ENCODE data around the gene MSANTD2. TPM values are rescaled to one million over a fixed set of nuclear protein-coding genes. Genes with fewer than 3 reads are reported as not detected.

Gene MSANTD2
- polyA plus RNA-seq, 3 donors from 2014 or later = 2.8 to 7.2 (median 5.7) TPM

DNA sequence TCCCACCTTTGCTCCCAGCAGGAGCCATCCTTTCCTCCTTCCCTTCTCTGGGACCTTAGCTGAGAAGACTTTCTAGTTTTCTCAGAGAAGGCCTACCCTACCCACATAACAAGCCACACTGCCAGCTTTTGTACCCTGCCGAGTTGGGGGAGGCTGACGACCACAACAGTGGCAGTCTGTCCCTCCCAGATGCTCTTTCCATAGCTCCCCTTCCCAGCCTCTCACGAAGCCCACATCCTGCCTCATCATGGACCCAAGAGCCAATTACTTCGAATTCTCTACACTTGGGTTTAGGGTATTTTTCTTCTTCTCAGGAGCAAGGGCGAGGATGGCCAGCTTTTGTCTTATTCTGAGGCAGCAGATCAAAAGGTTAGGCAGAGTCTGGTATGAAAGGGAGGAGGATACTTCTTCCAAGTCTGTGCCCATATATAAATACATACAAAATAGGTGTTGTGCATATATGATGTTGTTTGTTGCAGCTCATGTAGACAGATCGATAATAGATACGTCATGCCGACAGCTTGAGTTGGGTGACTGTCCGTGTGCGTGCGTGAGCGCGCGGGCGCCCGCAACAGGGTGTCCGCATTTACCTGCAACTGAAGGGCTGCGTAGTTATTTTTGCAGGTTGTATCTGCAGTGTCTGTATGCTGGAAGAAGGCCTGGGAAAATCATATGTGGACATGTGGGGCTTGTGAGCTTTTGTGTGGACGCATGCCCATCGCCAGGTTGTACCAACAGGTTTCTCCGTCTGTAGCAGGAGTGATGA, 61.3 kb downstream of the MSANTD2 start:
- Mint-ChIP-seq H3K4me1 (peaks cover 18 to 20% of the 10 kb centered on the region in 2 donors), H3K27ac (peak overlapping the region in 1 of 6 donors; percentile 42), H3K4me3 (peak overlapping the region; percentile 79 to 88 (median 81)), H3K9me3 (no peaks in the 10 kb centered on the region), H3K27me3 (ENCODE audit: low read depth in 3 of 3) (peaks cover 12 to 13% (median 12%) of the 10 kb centered on the region in 3 donors), H3K36me3 (no peaks in the 10 kb centered on the region)
- DNase-seq = no peak

GRCh38 chr11:124737638-124738305, 62.4 kb downstream of the MSANTD2 start:
- no peaks in the 10 kb centered on the region for H3K36me3 Mint-ChIP-seq
- H3K27me3 Mint-ChIP-seq (ENCODE audit: low read depth in 3 of 3) = peaks cover 11 to 13% (median 12%) of the 10 kb centered on the region in 3 donors
- H3K9me3 Mint-ChIP-seq = no peaks in the 10 kb centered on the region
- H3K27ac Mint-ChIP-seq = no peak overlapping the region
- H3K4me1 Mint-ChIP-seq = peaks cover 18 to 20% of the 10 kb centered on the region in 2 donors
- DNase-seq = no peak
- H3K4me3 Mint-ChIP-seq = peak overlapping the region in 1 of 5 donors; percentile 64

- Mint-ChIP-seq H3K9me3 (no peaks in the 10 kb centered on the region), H3K36me3 (no peaks in the 10 kb centered on the region), H3K4me3 (no peak overlapping the region), H3K27me3 (ENCODE audit: low read depth in 3 of 3) (peaks cover 3 to 15% (median 8%) of the 10 kb centered on the region in 3 donors), H3K27ac (no peak overlapping the region), H3K4me1 (peaks cover 18 to 20% of the 10 kb centered on the region in 2 donors)
- DNase-seq = no peak
These were observed 63.5 kb downstream of the MSANTD2 start for GRCh38 chr11:124736736-124737135.

GRCh38 chr11:124732230-124732629, 68.0 kb downstream of the MSANTD2 start:
- no peak for DNase-seq
- no peaks in the 10 kb centered on the region for H3K36me3 Mint-ChIP-seq
- H3K27me3 Mint-ChIP-seq (ENCODE audit: low read depth in 3 of 3) = peaks cover 3 to 4% (median 3%) of the 10 kb centered on the region in 3 donors
- no peak overlapping the region for H3K4me3 Mint-ChIP-seq
- no peaks in the 10 kb centered on the region for H3K9me3 Mint-ChIP-seq
- no peak overlapping the region for H3K27ac Mint-ChIP-seq
- H3K4me1 Mint-ChIP-seq = no peaks in the 10 kb centered on the region

GRCh38 chr11:124729571-124729970, 70.6 kb downstream of the MSANTD2 start:
- no peaks in the 10 kb centered on the region for H3K9me3 Mint-ChIP-seq
- peaks cover 2 to 9% (median 7%) of the 10 kb centered on the region in 3 donors for H3K27me3 Mint-ChIP-seq (ENCODE audit: low read depth in 3 of 3)
- DNase-seq = no peak
- no peaks in the 10 kb centered on the region for H3K4me1 Mint-ChIP-seq
- no peaks in the 10 kb centered on the region for H3K36me3 Mint-ChIP-seq
- no peak overlapping the region for H3K4me3 Mint-ChIP-seq
- no peak overlapping the region for H3K27ac Mint-ChIP-seq

DNA sequence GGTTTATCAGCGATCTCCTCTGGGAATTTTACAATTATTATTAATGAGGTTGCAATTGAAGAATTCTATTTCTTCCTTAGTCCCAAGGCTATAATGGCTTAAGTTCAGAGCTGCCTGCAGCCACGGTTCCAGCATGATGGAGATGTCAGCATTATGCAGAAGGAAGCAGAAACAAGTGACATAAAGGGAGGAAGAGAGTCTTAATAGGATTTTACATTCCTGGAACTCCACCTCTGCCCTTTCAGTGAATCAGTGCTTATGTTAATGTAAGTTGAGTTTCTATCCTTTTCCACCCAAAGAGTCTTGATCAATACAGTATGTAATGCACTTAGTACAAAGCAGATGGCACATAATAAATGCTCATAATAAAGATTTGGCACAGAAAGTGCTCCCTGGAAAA, 72.1 kb downstream of the MSANTD2 start:
- H3K27me3 Mint-ChIP-seq (ENCODE audit: low read depth in 3 of 3) = peaks cover 4 to 12% (median 9%) of the 10 kb centered on the region in 3 donors
- H3K9me3 Mint-ChIP-seq = no peaks in the 10 kb centered on the region
- no peak overlapping the region for H3K27ac Mint-ChIP-seq
- no peak overlapping the region for H3K4me3 Mint-ChIP-seq
- no peak for DNase-seq
- no peaks in the 10 kb centered on the region for H3K36me3 Mint-ChIP-seq
- no peaks in the 10 kb centered on the region for H3K4me1 Mint-ChIP-seq

GRCh38 chr11:124727474-124727873, 72.7 kb downstream of the MSANTD2 start:
- H3K36me3 Mint-ChIP-seq = no peaks in the 10 kb centered on the region
- DNase-seq = no peak

DNA sequence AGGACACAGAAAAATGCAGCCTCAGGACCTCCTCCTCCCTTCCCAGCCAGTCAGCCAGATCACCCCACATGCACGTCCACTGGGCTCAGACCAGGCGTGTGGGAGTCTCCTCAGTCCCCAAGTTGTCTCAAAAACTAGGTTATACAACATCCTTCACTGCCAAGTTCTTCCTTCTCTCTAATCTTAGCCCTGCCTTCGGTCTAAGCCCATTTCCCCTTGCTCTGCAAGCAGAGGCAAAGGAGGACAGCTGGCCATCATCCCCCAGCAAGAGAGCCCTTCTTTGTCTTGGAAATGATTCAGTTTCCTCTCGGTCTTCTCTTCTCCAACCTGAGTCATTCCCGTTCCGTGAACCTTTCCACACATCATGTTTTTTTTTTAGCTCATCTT, 74.5 kb downstream of the MSANTD2 start:
- Mint-ChIP-seq H3K4me1 (no peaks in the 10 kb centered on the region), H3K9me3 (no peaks in the 10 kb centered on the region), H3K36me3 (no peaks in the 10 kb centered on the region), H3K4me3 (no peak overlapping the region), H3K27ac (no peak overlapping the region), H3K27me3 (ENCODE audit: low read depth in 3 of 3) (peaks cover 7 to 16% (median 12%) of the 10 kb centered on the region in 3 donors)
- no peak for DNase-seq

More at GRCh38 chr11:124727474-124727873, 72.7 kb downstream of the MSANTD2 start:
- Mint-ChIP-seq H3K9me3 (no peaks in the 10 kb centered on the region), H3K27ac (no peak overlapping the region), H3K4me1 (no peaks in the 10 kb centered on the region), H3K4me3 (no peak overlapping the region), H3K27me3 (ENCODE audit: low read depth in 3 of 3) (peaks cover 7 to 15% (median 9%) of the 10 kb centered on the region in 3 donors)

DNA sequence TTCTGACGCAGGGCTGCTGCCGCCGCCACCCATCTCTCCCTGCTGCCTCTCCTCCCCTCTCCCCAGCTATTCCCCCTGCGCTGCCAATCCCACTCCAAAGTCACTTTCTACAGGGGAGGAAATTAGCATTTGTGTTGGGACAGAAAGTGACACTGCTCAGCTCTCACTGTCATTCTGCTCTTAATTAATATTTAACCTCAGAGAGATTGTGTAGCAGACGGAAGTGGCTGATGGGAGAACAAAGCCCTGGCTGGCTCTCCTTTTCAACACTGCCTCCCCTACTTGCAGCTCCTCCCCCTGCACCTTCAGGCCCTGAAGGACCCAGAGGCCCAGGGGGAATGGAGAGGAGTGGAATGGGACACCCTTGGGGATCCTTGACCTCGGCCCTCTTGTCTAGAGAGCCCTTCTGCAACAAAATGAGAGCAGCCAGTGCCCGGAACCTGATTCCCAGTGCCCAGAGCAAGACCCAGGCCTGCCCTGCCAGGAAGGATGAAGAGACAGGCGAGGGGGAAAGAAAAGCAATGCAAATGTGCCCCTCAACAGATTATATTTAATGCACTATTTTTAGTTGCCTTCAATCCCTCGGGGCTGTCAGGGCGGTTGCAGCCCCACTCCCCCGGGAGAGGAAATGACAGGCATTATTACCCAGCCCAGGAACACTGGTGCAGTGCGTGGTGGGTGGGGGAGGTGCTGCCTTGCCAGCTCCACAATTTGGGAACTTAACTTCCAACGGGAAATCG, 75.1 kb downstream of the MSANTD2 start:
- Mint-ChIP-seq H3K9me3 (no peaks in the 10 kb centered on the region), H3K27ac (no peak overlapping the region)

DNA sequence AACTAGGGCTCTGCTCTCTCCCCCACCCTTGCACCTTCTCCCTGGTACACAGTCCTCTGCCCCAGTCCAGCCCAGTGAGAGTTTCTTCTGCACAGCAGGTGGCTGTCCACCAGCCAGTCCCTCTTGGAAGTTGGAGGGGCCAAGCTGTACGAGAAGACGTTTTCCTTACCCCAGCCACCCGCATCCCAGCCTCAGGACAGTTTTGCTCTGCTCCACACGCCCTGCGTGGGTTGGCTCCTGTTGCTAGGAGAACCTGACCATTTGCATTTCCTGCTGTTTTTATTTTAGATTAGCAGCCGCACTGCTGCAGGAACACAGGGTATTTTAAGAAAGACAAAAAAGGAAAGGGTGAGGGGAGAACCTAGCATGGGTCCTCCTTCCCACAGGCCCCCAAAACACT, 78.0 kb downstream of the MSANTD2 start:
- no peaks in the 10 kb centered on the region for H3K36me3 Mint-ChIP-seq
- H3K27me3 Mint-ChIP-seq (ENCODE audit: low read depth in 3 of 3) = peaks cover 15 to 29% (median 22%) of the 10 kb centered on the region in 3 donors
- H3K4me3 Mint-ChIP-seq = no peak overlapping the region
- H3K4me1 Mint-ChIP-seq = peaks cover 10 to 14% of the 10 kb centered on the region in 2 donors
- DNase-seq = no peak
- no peak overlapping the region for H3K27ac Mint-ChIP-seq
- H3K9me3 Mint-ChIP-seq = no peaks in the 10 kb centered on the region

More for the DNA sequence above, 75.1 kb downstream of the MSANTD2 start:
- Mint-ChIP-seq H3K4me1 (no peaks in the 10 kb centered on the region), H3K27me3 (ENCODE audit: low read depth in 3 of 3) (peaks cover 7 to 19% (median 12%) of the 10 kb centered on the region in 3 donors), H3K4me3 (no peak overlapping the region), H3K36me3 (no peaks in the 10 kb centered on the region)
- DNase-seq = no peak

GRCh38 chr11:124719534-124719933, 80.7 kb downstream of the MSANTD2 start:
- Mint-ChIP-seq H3K9me3 (no peaks in the 10 kb centered on the region), H3K36me3 (no peaks in the 10 kb centered on the region), H3K27ac (no peak overlapping the region), H3K4me3 (peak overlapping the region in 1 of 5 donors; percentile 39), H3K4me1 (peaks cover 10 to 14% of the 10 kb centered on the region in 2 donors), H3K27me3 (ENCODE audit: low read depth in 3 of 3) (peaks cover 17 to 34% (median 25%) of the 10 kb centered on the region in 3 donors)
- no peak for DNase-seq

- Mint-ChIP-seq H3K27me3 (ENCODE audit: low read depth in 3 of 3) (peaks cover 15 to 41% (median 25%) of the 10 kb centered on the region in 3 donors), H3K9me3 (no peaks in the 10 kb centered on the region), H3K4me3 (peak overlapping the region in 2 of 5 donors; percentile 14 to 86), H3K36me3 (peaks cover 0 to 4% (median 0%) of the 10 kb centered on the region in 3 donors), H3K27ac (no peak overlapping the region), H3K4me1 (peaks cover 10 to 14% of the 10 kb centered on the region in 2 donors)
- DNase-seq = no peak
These were observed 81.4 kb downstream of the MSANTD2 start for GRCh38 chr11:124718801-124719200.

DNA sequence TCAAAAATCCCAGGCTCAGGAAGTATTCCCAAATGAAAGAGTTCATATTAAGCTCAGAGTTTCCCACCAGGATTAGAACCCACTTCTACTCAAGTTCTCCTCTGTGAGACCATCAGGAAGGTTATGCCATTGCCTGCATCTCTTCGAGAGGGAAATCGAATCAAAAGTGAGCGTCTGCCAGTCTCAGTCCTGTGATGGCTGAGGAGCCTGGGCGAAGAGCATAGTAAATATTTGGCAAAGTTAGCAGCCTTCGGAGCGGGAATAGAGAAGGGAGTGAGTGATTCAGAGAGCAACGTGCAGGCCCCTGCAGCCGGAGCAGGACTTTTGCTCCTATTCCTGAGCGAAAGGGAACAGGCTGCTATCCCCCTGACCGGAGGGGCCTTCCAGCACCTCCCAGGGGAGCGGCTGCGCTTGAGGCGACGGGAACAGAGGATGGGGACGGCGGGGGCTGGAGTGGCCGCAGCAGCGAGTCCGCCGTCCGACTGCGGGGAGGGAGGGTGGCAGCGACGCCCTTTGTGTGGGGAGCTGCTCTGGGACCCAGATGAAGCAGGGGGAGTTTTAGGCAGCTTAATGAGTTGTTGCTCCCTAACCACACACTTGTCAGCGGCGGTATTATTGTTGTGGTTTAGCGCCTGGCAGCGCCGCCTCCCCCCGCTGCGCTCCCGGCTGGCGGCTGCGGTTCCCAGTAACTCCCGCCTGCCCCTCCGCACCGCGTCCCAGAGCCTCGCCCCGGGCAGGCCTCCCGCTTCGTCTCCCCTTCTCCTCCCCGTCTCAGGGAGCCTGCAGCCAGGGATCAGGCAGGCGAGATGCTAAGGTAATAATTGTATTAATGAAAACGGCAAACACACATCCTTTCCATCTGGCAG, 82.2 kb downstream of the MSANTD2 start:
- peaks cover 0 to 4% (median 0%) of the 10 kb centered on the region in 3 donors for H3K36me3 Mint-ChIP-seq
- H3K4me3 Mint-ChIP-seq = peak overlapping the region; percentile 67 to 86 (median 69)
- peaks cover 15 to 37% (median 25%) of the 10 kb centered on the region in 3 donors for H3K27me3 Mint-ChIP-seq (ENCODE audit: low read depth in 3 of 3)
- peak; percentile 18 to 31 (median 30) for DNase-seq
- no peaks in the 10 kb centered on the region for H3K9me3 Mint-ChIP-seq
- peaks cover 10 to 14% of the 10 kb centered on the region in 2 donors for H3K4me1 Mint-ChIP-seq
- H3K27ac Mint-ChIP-seq = no peak overlapping the region

Data from immature natural killer cell (primary cell).